Anterior cingulate cortex (tissue), 58 donors: ENCODE measurements around the gene NCAPH2.

Experiments used
- DNase-seq, 58 donors: peaks; one replicate each; lab custom pipeline; 2025; lab: John Stamatoyannopoulos, UW

Gene NCAPH2

DNA sequence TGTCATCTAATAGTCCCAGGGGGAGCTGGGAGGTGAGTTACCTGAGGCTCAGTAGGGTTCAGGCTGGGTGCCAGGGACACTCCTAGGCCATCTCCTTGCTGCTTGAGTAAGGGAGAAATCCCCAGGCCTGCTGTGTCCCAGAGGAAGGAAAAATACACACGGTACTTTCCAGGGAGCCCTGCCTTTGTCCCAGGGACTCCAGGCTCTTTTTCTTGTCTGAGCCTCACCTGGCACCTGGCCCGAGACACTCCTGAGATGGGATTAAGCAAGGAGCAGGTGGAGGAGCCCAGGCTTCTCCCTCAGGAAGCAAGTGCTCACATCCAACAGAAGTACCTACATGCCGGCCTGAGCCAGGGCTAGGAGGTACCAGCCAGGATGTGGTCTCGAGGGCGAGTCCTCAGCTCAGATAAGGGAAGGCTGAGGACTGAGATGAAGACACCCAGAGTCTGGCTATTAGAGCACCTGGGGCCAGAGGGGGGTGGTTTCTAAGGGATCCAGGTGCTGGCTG, 36.8 kb downstream of the NCAPH2 start:
- no peak for DNase-seq

DNA sequence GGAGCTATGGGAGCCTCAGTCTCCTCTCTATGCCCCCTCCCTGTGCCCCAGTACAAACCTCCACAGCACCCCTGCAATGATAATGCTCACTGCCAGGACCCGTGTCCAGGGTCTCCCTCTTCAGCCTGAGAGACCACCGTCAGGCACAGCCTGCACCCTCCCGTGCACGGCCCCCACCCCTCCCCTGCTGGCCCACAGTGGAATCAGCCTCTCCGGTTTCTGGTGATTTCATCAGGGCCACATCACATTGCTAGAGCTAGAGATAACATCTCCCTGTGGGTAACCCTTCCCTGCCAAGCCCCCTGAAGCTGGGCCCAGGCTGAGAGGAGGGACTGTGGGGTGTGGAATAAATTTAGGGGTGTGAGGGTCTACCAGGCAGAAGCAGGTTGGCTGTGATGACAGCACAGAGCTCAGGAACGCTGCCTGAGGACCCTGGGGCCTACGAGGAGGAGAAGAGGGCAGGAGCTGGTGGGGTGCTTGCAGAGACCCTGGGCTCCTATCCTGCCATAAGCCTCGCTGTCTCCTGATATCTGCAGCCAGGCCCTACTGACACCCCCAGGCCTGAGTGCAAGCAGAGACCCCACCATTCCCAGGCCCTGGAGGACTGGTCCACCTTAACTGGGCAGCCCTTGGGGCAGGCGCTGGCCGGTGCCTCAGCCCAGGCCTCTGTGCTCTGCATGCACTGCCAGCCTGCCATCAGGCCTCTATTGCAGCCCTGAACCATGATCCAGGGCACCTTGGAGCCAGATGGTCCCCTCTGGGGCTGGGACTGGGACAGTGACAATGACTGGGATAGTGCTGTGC, 37.7 kb downstream of the NCAPH2 start, which contains the start of gene KLHDC7B:
Gene KLHDC7B, plus strand, starts transcription at position 378 of the 804 bp plus-strand sequence. Its CDS starts 345 bp downstream, at position 723.
- DNase-seq: no peak

DNA sequence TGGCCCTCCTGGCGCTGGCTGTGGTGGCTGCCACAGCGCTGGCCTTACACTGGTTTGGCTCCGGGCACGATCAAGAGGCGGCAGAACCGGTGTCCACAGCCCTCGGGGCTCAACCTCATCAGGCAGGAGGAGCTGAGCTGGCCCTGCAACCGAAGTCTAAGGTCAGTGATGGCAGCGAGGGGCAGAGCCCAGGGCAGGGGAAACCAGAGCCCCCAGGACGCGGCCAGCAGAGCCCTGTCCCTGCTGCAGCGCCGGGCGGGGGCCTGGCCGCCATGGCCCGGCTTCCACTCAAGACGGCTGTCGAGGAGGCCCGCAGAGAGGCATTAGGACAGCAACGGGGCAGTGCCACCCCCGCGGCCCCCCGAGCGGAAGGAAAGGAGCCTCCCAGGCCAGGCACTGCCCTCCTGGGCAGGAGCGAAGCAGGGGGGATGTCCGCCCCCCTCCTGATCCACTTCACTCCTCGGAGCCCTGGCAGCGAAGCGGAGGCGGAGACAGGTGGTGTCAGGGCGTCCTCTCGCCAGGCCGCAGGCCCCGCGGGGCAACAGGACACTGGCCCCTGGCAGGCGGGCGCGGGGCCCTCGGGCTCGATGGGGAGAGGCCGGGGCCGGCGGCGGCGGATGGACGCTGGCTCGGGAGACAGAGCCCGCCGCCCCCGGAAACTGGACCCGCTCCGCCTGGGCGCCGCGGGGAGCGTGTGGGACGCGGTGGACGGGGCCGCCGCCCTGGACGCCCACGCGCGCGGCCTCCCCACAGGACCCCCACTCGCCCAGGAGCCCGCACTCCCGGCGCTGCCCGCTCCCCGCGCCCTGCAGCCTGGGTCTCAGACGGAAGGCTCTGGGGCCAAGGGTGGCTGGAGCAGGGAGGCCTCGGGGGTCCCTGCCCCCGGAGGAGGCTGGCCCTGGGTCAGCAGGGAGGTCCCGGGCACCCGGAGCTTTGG, 38.6 kb downstream of the NCAPH2 start:
- DNase-seq: no peak

DNA sequence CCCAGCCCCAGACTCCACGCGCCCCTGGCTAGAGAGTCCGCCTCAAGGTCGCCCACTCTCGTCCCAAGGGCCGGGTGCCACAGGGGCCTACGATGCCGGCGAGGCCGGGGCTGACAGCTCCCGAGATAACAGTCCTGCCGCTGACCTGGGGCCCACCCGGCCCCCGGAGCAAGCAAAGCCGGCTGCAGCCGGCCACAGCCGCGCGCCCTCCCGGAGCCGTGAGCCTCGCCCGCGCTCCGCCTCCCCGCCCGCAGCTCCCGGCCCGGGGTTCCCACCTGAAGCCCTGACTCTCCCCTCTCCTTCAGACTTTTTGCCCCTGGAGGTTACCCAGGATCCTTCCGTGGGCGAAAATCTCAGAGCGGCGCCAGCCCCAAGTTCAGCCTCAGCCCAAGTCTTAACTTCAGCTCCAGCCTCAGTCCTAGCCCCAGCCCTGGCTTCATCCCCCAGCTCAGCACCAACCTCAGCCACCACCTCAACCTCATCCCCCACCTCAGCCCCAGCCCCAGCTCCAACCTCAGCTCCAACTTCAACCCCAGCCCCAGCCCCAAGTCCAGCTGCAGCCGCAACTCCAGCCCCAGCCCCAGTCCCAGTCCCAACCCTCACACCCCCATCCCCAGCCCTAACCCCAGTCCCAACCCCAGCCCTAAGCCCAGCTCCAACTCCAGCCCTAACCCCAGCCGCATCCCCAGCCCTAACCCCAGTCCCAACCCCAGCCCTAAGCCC, 39.4 kb downstream of the NCAPH2 start:
- DNase-seq: no peak

DNA sequence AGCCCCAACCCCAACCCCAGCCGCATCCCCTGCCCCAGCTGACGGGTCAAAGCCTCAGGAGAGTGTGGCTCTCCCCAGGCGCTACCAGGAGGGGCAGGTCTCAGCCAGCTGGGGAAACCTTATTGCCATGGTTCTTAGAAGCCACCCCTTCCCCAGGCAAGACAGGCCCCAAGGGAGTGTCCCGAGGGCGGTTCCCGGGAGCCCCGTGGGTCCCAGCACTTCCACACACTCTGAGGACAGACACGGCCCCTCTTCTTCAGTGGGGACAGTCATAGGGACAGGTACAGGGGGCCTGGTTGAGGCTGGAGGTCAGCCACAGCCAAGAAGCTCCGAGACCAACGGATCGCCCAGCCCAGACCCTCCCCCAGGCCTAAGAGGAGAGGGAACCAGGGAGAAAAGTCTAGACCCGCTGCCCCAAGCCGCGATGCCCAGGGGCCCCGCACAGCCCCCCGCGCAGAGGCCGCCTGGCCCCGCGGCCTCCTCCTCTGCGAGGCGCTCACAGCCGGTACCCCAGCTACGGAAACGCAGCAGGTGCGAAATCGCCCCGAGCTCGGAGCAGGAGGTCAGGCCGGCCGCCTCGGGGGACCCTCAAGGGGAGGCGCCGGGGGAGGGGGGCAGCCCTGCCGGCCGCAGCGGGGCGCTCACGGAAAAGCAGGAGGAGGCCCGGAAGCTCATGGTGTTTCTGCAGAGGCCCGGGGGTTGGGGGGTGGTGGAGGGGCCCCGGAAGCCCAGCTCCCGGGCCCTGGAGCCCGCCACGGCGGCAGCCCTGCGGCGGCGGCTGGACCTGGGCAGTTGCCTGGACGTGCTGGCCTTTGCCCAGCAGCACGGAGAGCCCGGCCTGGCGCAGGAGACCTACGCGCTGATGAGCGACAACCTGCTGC, 40.3 kb downstream of the NCAPH2 start:
- DNase-seq: no peak

DNA sequence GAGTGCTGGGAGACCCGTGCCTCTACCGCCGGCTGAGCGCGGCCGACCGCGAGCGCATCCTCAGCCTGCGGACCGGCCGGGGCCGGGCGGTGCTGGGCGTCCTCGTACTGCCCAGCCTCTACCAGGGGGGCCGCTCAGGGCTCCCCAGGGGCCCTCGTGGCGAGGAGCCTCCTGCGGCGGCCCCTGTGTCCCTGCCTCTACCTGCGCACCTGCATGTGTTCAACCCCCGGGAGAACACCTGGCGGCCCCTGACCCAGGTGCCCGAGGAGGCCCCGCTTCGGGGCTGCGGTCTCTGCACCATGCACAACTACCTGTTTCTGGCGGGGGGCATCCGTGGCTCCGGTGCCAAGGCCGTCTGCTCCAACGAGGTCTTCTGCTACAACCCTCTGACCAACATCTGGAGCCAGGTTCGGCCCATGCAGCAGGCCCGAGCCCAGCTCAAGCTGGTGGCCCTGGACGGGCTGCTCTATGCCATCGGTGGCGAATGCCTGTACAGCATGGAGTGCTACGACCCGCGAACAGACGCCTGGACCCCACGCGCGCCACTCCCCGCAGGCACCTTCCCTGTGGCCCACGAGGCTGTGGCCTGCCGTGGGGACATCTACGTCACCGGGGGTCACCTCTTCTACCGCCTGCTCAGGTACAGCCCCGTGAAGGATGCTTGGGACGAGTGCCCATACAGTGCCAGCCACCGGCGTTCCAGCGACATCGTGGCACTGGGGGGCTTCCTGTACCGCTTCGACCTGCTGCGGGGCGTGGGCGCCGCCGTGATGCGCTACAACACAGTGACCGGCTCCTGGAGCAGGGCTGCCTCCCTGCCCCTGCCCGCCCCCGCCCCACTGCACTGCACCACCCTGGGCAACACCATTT, 41.1 kb downstream of the NCAPH2 start:
- no peak for DNase-seq

DNA sequence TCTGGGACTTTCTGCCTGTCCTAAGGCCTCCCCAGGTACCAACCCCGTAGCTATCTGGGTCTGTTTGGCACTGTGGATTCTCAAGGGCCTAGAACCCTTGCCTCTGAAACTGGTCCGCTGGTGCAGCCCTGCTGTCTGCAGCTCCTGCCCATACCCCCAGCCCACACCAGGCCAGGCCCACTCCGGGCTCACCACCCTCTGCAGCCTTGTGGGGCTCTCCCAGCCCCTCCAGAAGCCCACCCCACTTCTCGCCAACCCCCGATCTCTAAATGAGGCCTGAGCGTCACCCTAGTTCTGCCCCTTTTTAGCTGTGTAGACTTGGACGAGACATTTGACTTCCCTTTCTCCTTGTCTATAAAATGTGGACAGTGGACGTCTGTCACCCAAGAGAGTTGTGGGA, 42.4 kb downstream of the NCAPH2 start:
- DNase-seq: no peak

DNA sequence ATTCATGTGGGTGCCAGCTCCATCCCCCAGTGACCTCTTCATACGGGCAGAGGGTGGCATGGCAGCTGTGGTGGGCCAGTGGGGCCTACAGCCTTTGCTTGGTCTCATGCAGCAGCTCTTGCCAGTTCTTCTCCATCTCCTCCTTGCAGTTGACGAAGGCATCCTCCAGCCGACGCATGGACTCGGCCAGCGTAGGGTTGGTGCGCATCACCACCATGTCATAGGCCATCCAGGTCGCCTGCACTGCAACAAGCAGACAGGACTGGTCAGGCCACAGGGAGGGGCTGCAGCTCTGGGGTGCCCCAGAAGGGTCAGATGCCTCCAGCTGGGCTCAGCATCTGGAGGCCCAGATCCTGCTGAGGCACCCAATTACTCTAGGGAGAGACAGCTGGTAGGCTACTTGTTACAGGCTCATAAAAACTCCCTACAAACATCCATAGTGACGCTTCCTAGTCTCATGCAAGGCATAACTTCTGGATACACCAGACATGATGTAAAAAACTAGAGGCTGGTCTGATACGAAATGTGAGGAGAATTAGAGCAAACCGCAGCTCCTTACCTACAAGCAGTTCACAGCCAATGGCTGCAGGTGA, 43.2 kb downstream of the NCAPH2 start:
- DNase-seq: no peak

DNA sequence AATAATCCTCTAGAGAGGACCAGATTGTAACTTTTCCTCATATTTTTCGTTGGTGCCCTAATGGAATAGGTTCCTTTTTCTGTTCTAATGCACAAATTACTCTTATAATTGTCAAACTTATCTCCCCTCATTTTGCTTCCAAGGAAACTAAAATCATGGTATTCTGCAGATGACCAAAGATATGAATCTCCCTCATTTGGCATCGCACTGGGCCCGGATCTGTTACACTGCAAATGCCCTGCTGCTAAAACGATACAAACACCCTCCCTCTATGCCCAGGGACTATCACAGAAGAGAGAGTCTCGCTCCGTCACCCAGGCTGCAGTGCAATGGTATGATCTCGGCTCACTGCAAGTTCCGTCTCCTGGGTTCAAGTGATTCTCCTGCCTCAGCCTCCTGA, 45.3 kb downstream of the NCAPH2 start:
- DNase-seq: no peak

DNA sequence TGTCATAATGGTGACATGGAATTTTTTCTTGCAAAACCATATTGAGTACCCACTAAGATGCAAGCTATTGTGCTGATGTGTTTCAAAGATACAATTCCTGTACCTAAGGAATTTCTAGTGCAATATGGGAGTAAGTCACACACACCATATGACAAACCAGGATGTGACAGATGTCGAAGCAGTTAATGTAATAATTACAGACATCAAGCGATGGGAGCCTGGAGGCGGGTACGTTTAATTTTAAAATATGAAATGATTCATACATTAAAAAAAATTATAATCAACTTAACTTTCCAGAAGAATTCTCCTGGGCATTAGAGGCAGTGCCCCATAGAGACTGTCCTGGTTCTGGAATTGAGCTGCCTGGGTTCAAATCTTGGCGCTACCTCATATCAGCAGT, 48.7 kb downstream of the NCAPH2 start:
- DNase-seq: no peak

DNA sequence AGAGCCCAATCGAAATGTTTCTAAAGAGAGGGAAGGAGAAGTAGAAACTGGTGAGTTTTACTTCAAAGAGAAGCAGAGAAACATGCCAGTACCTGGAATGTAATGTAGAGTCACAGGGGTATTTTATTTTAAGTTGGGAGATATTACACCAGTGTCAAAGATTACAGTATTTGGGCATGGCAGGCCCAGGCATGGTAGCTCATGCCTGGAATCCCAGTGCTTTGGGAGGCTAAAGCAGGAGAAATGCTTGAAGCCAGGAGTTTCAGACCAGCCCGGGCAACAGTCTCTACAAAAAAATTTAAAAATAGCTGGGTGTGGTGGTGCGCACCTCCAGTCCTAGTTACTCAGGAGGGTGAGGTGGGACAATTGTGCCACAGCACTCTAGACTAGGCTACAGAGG, 52.0 kb downstream of the NCAPH2 start:
- no peak for DNase-seq

DNA sequence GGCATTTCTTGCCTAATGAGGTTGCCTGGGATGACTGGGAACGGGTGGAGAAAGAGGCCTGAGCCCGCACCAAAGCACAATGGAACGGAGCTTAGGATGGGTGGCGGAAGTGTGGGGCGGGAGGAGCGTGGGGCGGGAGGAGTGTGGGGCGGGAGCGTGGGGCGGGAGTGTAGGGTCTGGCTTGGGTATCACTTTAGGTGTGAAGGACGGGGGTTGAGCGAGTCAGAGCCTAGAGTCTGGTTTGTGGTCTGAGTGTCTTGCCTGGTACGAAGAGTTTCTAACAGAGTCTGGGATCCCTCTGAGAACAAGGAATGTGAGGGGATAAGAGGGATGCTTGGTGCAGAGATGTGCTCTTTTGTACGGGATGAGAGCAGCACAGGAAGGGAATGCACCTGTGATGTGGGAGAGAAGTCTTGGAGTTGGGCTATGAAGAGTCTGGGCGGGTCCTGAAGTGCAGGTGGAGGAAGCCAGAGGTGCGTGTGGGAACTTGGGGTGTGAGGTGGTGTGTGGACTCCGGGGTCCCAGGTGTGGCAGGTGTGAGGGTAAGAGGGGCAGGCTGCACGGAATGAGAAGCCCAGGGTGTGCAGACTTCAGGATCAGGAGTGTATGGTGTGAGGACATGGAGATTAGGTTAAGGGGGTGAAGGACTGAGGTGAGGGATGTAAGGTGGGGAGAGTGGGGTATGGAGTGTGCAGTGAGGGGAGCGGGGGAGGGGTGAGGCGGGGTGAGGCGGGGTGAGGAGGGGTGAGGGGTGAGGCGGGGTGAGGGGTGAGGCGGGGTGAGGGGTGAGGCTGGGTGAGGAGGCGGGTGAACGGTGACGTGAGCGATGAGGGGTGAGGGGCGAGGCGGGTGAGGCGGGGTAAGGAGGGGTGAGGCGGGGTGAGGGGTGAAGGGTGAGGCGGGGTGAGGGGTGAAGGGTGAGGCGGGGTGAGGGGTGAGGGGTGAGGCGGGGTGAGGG, 53.7 kb downstream of the NCAPH2 start:
- no peak for DNase-seq

DNA sequence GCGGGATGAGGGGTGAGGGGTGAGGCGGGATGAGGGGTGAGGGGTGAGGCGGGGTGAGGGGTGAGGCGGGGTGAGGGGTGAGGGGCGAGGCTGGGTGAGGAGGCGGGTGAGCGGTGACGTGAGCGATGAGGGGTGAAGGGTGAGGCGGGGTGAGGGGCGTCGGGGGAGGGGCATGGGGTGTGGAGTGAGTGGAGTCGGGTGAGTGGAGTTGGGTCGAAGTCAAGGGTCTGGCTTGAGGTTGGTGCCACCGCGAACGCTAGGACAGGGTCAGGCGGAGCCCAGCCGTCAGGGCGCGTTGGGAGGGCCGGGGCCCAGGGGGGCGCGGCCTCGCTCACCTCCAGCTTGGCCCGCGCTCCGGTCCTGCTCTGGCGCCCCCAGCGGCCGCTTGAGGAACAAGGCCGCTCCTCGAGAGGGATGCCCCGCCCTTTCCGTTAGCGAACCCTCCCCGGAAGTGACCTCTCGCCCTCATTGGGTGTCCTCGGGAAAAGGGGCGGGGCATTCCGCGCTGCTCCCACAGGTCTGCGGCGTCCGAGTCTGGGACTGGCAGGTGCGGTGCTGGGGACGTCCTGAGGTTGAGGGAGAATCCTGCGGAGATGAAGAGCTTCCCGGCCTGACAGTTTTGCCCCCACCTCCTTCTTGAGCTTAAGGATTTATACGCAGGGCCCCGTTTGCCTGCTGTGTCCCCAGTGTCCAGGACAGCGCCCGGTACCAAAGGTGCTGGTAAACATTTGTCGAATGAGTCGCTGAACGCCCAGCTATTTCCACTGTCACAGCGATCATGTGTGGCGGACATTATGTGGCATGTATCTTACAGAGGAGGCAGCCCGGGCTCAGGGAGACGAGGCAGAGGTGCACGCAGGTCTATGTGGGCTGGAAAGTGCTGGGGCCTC, 54.7 kb downstream of the NCAPH2 start, which contains the start of gene SYCE3:
Gene SYCE3, minus strand, starts transcription at position 397 of the 890 bp plus-strand sequence. CDS start 6,514 bp downstream, outside the sequence.
- DNase-seq: peak; percentile 39 to 98 (median 91)

DNA sequence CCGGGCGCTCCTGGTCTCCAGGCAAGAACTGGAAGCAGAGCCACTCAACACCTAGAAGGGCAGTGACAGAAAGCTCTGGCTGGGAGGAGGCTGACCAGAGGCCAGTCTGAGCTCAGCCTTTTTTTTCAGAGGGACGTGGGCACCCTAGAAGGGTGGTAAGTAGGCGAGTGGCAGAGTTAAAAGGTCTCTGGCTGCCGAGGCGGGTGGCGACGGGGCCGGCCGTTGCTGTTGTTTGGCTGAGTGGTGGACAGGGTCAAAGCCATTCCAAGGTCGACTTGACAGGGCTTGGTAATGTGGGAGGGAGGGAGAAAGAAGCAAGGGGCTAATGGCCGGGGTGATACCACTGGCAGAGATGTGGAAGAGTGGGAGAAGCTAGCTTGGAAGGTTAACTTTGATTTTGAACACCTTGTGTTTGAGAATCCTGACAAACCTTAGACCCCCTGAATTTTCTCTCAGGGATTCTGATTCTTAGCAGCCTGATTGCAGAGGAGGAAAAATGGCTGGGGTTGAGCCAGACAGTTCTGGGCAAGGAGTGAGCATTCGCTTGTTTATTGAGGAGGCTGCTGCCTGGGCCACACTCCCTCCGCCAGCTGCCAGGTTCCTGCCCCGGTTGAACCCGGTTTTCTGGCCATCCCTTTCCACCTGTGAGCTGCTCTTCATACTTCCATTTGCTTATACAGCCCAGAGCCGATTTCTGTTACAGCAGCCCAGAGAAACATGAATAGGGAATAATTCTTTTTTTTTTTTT, 55.6 kb downstream of the NCAPH2 start:
- peak in 5 of 58 donors; percentile 6 to 56 (median 40) for DNase-seq

DNA sequence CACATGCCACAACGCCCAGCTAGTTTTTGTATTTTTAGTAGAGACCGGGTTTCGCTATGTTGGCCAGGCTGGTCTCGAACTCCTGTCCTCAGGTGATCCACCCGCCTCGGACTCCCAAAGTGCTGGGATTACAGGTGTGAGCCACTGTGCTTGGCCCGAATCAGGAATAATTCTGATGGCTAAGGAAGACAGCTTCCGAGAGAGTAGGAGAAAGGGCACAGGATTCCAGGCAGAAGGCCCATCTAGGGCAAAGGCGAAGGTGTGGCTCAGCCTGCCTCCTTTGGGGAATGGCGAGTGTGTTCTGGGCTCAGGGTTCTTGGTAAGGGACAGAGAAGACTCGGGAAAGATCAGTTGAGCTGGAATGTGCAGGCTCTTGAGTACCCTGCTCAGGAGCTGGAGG, 56.3 kb downstream of the NCAPH2 start:
- no peak for DNase-seq
